BE2C (cell line): ENCODE results near the gene KNSTRN.

Experiments used
- DNase-seq: peaks from one replicate; pipeline ENCODE4 v3.0.0-alpha.2; 2020
- H3K27me3 ChIP-seq: fragments of 250-450 bp; sonication (Bioruptor Pico); 2 replicates; pipeline ENCODE4 v1.5.1; 2020; ENCODE audit warnings: mild to moderate bottlenecking
- H3K36me3 ChIP-seq: fragments of 250-450 bp; sonication (Bioruptor Pico); 2 replicates; pipeline ENCODE4 v1.5.1; 2020; ENCODE audit warnings: mild to moderate bottlenecking
- H3K4me1 ChIP-seq: fragments of 250-450 bp; sonication (Bioruptor Pico); 2 replicates; pipeline ENCODE4 v1.5.1; 2020
- H3K4me3 ChIP-seq: 2 replicates; pipeline ENCODE4 v1.5.1; 2011; ENCODE audit warnings: low read depth, low read length
- H3K9me3 ChIP-seq: fragments of 250-450 bp; sonication (Bioruptor Pico); 2 replicates; pipeline ENCODE4 v1.5.1; 2020
- TF ChIP-seq, protein P1 (sequence below): IDR thresholded peaks from 2 replicates; pipeline ENCODE4 v1.5.1; 2012; ENCODE audit warnings: mild to moderate bottlenecking, low read depth, low read length

Gene KNSTRN

DNA sequence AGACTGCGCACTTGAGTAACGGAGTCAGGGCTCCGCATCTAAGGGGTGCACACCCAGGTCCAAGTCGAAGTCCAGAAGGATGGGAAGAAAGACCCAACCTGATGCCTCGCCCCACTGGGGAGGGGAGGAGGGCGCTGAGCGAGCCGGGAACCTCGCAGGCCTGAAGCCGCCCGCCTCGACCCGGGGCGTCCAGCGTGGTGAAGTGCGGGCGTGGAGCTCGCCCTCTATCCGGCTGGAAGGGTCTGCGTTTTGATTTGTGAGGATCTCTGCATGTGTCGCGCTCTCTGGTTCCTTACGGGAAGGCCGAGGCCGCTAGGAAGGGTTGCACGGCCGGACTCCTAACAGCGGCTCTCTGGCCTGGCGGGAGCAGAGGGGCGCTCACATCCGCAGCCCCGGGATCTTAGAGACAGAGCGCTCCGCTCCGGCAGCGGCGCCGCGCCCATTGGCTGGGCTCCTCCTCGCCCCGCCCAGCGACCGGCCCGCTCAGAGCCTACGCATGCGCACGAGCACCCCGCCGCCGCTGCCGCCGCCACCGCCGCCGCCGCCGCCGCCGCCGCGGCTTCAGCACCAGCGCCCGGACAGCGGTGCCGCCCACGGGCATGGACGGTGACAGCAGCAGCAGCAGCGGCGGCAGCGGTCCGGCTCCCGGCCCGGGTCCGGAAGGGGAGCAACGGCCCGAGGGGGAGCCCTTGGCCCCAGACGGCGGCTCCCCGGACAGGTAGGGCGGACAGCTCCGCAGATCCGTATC, 24.6 kb upstream of the KNSTRN start, which contains the start of gene DISP2:
Gene DISP2 (plus strand): TSS at position 497 of the 748 bp plus-strand sequence. CDS start 103 bp downstream, at position 600.
- peak within 1 kb of the TSS; percentile 70 for H3K4me3 ChIP-seq
- no peaks in the 10 kb centered on the region for H3K36me3 ChIP-seq
- no peaks in the 10 kb centered on the region for H3K9me3 ChIP-seq
- peaks cover 14% of the 10 kb centered on the region for H3K4me1 ChIP-seq
- H3K27me3 ChIP-seq = no peaks in the 10 kb centered on the region
- DNase-seq = peak; percentile 94
- TF ChIP-seq, protein P1, sequence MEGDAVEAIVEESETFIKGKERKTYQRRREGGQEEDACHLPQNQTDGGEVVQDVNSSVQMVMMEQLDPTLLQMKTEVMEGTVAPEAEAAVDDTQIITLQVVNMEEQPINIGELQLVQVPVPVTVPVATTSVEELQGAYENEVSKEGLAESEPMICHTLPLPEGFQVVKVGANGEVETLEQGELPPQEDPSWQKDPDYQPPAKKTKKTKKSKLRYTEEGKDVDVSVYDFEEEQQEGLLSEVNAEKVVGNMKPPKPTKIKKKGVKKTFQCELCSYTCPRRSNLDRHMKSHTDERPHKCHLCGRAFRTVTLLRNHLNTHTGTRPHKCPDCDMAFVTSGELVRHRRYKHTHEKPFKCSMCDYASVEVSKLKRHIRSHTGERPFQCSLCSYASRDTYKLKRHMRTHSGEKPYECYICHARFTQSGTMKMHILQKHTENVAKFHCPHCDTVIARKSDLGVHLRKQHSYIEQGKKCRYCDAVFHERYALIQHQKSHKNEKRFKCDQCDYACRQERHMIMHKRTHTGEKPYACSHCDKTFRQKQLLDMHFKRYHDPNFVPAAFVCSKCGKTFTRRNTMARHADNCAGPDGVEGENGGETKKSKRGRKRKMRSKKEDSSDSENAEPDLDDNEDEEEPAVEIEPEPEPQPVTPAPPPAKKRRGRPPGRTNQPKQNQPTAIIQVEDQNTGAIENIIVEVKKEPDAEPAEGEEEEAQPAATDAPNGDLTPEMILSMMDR = no peak

DNA sequence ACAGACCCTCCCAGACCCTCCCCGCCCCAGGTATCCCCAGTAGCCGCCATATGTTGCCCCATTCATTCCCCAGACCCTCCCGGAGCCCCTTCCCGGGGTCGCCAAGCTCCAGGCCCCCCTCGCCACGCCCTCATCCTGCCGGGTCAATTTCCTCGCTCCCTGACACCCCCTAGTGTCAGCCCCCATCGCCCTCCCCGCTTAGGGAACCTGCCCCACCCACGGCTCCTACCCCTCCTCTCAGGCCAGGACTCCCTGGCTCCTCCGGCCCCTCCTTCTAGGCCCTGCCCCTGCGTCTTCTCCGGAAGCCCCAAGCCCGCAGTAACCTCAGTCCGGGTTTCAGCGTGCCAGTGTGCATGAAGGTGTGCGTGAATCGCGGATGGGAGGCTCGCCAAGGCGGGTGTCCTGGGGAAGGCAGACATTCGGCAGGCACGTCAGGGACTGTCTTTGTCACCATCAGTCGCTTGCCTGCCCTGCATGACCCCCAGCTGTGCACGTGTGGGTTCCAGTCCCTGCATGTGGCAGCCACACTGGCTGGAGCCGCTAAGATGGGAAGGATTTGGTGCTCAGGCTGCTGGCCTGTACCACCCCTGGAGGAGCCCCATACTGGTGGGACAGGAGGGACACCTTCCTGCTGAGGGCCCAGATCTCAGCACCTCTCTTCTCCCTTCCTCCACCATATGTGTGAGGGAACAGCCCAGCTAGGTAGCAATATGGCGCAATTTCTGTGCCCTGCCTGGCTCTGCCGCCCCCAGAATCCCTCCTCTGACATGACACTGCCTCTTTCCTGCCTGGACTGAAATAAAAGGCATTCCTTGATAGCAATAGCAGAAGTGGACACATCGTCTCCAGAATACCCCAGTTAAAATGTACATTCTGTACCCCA, 23.8 kb upstream of the KNSTRN start:
- no peaks in the 10 kb centered on the region for H3K9me3 ChIP-seq
- H3K4me1 ChIP-seq = peaks cover 11% of the 10 kb centered on the region
- H3K4me3 ChIP-seq = peak overlapping the region; percentile 70
- peak; percentile 51 for DNase-seq
- no peaks in the 10 kb centered on the region for H3K36me3 ChIP-seq
- TF ChIP-seq, protein P1 = peak; percentile 20; the same call in 1 of the 2 replicates
- H3K27me3 ChIP-seq = no peaks in the 10 kb centered on the region

DNA sequence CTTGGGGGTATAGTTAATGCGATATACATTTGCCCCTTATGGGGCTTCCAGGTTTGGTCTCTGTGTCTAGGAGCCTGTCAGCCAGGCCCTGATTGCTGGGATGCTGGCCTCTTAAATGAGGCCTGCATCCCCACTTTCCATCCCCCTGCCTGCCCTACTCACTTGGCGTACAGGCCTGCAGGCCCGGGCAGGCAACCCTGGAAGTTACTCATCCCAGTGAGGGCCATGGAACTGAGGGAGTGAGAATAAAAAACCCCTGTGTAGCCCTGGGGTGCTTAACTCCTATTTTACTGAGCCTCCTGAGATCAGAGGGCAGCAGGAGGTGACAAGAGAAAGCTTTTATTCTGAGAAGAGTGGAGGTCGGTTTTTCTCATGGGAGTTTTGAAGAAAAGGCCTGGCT, 22.5 kb upstream of the KNSTRN start:
- Histone ChIP-seq H3K36me3 (no peaks in the 10 kb centered on the region), H3K9me3 (no peaks in the 10 kb centered on the region), H3K4me3 (no peak overlapping the region), H3K4me1 (no peaks in the 10 kb centered on the region), H3K27me3 (no peaks in the 10 kb centered on the region)
- no peak for DNase-seq
- TF ChIP-seq, protein P1 = no peak

DNA sequence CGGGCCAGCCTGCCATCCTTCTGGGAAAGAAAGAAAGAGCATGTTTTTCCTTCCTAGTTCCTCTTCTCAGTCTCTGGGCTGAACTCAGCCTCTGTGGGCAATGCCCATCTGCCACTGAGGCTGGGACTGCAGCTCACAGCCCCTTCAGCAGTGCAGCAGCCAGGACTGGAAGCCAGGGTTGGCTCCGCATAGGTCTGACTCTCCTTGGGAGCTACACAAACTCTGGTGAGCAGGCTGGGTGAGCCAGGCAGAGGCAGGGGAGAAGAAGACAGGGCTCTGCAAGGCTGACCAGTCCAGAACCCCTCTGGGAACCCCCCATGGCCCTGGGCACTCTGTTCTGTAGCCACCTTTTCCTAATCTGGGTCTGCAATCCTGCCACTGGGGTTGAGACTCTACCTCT, 20.9 kb upstream of the KNSTRN start:
- Histone ChIP-seq H3K27me3 (no peaks in the 10 kb centered on the region), H3K4me3 (no peak overlapping the region), H3K36me3 (no peaks in the 10 kb centered on the region), H3K4me1 (peaks cover 1% of the 10 kb centered on the region), H3K9me3 (no peaks in the 10 kb centered on the region)
- DNase-seq = no peak
- TF ChIP-seq, protein P1 = no peak

DNA sequence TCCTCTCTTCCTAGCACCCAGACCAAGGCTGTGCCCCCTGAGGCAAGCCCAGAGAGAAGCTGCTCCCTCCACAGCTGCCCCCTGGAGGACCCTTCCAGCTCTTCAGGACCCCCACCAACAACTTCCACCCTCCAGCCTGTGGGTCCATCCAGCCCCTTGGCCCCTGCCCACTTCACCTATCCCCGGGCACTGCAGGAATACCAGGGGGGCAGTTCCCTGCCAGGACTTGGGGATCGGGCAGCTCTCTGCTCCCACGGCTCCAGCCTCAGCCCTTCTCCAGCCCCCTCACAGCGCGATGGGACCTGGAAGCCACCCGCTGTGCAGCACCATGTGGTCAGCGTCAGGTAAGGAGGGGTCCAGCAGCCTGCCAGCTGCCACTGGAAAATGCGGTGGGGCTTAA, 18.9 kb upstream of the KNSTRN start:
- Histone ChIP-seq H3K4me1 (peaks cover 11% of the 10 kb centered on the region), H3K36me3 (no peaks in the 10 kb centered on the region), H3K9me3 (no peaks in the 10 kb centered on the region; the same call in 1 of the 2 replicates), H3K4me3 (no peak overlapping the region), H3K27me3 (no peaks in the 10 kb centered on the region)
- DNase-seq = no peak
- TF ChIP-seq, protein P1 = no peak
